AG09319 (cell line): Measurements from ENCODE around the gene SPOCK1.

Source experiments
- DNase-seq: peaks from one replicate; pipeline ENCODE4 v3.0.0-alpha.2; 2010; ENCODE audit warnings: low read depth; ENCODE audit errors: extremely low read depth
- TF ChIP-seq, protein P1 (sequence below): IDR thresholded peaks from 2 replicates; pipeline ENCODE4 v1.5.1; 2011; ENCODE audit warnings: low read depth, mild to moderate bottlenecking, inconsistent platforms, low read length, moderate library complexity

Gene SPOCK1

DNA sequence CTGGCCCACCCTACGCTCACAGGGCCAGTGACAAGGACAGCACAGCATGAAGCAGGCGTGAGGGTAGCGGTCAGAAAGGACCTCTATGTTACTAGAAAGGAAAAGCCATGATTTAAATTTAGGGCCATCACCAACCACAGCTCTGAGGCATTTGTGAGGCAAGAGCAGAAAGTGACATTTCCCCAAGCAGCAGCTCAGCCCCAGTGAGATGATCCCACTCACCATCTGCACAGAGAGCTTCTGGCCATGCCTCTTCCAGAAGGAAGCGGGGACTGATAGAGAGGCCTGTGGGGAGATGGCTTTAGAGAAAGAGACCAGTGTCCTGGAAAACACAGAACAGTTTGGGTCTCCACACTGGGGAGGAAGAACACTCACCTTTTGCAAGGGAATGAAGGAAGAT lies 413.9 kb downstream of the SPOCK1 start:
- no peak for DNase-seq
- TF ChIP-seq, protein P1, sequence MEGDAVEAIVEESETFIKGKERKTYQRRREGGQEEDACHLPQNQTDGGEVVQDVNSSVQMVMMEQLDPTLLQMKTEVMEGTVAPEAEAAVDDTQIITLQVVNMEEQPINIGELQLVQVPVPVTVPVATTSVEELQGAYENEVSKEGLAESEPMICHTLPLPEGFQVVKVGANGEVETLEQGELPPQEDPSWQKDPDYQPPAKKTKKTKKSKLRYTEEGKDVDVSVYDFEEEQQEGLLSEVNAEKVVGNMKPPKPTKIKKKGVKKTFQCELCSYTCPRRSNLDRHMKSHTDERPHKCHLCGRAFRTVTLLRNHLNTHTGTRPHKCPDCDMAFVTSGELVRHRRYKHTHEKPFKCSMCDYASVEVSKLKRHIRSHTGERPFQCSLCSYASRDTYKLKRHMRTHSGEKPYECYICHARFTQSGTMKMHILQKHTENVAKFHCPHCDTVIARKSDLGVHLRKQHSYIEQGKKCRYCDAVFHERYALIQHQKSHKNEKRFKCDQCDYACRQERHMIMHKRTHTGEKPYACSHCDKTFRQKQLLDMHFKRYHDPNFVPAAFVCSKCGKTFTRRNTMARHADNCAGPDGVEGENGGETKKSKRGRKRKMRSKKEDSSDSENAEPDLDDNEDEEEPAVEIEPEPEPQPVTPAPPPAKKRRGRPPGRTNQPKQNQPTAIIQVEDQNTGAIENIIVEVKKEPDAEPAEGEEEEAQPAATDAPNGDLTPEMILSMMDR = no peak

DNA sequence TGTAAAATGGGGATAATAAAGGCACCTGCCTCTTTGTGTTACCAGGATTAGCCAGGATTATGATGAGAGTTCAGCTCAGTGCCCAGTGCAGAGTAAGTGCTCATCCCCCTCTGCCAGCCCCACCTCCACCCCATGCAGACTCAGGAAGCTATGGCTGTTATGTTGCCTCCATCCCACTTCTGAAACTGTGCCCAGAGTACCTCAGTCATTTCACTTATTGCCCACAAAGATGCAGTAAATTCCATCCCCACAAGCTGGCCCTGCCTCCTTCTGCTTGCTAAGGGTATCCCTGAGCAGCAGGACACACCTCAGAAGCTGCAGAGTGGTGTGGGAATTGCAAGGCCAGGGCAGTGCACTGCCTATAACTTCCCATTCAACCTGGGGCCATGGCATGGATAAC lies 415.1 kb downstream of the SPOCK1 start:
- TF ChIP-seq, protein P1 = no peak
- no peak for DNase-seq

DNA sequence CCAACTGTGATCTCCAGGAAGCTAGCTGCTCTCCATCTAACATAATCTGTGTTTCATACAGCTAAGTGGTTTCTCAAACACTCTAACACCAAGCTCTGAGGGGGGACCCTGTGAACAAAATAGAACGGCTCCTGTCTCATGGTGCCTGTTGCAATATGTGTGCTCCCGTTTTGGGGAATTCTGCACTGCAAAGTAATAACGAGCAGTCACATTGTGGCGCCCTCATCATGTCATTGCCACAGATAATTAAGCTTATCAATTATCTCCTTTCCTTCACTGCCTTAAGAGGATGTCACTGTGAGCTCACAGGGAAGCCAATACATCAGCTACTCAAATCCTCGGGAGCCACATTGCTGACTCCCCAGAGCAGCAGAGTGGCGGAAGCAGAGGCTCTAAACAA lies 416.2 kb downstream of the SPOCK1 start:
- no peak for DNase-seq
- TF ChIP-seq, protein P1 = no peak

DNA sequence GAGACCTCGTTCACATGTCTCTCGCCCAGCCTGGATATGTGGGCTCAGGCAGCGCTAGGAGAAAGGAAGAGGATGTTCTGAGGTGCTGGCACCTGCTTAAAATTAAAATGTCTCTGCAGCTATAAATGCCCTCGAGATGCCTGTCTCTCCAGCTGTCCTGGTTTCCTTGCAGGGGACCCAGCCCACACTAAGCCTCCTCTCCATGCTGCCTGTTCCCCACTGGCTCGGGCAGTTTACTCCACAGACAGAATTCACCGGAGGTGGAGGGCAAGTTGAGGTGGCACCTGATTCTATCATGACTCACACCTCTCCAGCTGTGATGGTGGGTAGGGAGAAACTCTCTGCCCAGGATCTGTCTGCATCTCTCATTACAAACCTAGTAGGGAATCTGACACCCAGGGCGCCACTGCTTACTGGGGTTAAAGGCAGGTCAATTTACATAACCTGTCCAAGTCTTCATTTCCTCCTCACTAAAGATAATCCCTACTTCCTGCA lies 420.9 kb downstream of the SPOCK1 start:
- TF ChIP-seq, protein P1 = no peak
- DNase-seq = no peak

DNA sequence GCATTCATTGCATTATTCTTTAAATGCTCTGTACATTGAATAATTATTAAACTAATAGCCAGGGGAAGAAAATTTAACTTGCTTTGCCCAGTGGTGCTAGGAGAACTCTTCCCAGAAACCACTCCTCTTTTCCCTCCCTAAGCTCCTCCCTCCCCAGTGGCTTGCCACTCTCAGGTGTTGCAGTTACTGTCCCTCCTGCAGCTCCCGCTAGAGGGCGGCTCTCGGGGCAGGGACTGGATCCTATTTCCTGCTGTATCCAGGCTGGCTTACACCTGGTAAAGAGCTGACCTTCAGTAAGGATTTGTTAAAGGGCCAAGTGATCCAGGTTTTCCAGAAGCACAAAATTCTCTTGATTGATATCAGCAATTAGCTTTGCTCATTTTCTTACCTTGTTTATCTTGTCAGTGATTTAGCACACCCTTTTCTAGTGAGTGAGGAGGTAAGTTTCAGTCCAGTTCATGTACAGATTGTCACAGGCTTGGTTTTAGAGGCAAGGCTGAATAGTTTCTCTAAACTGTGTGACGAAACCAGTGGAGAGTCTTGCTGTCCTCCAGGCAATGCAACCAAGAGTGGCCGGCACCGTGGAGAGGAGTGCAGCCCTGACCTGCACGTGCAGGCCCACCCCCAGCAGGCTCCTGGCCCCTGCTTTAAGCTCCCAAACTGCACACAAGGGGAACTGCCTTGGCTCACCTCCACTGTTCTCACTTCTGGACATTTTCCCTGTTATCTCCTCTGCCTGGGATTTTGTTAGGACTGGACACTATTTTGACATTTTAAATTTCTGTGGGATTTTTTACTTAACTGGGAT lies 423.8 kb downstream of the SPOCK1 start:
- no peak for DNase-seq
- TF ChIP-seq, protein P1 = peak; percentile 48

DNA sequence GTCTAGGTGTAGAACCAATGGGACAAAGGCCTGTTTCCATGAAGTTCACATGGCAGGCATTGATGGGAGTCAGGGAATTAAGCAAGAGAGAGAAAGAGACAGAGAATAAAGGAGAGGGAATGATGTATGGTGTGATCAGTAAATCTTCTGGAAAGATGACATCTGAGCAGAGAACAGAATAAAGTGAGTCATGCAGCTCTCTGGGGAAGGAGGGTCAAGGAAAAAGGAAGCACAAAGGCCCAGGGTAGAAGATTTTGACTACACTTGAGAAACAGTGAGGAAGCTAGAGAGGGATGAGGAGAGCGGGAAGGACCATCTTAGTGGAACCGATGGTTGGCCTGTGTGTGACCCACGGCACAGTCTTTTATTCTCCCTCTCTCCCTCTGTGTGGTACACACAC lies 425.9 kb downstream of the SPOCK1 start:
- DNase-seq = no peak
- TF ChIP-seq, protein P1 = no peak

DNA sequence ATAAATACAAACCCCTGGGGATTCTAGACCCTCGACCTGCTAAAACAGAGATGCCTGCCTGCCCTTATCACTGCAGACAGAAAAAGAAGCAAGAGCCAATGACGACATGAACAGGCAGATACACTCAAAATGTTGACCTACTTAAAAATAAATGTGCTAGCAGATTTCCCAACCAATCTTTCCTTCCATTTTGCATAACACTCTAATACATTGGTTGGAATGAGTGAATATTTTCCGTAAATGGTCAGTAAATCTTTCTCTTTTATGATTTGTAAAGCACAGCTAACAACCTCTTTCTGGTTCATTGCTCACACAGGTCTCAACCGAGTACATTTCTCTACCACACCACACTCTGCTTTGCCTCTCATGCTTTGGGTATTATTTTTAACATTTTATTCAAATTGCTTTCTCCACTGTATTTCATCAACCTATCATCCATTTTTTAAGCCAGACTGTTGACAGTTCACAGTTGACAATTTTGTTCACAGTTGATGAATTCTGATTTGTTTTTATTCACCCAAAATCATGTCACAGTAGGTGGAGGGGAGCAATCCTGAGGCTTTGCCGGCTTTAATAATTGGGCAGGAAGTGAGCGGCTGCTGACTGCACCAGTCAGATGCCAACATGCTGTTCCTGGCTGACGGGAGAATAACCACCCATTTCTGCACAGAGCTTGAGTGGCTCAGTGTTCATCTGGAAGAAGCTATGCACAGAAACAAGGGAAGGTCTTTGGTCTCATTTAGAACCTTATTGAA lies 426.6 kb downstream of the SPOCK1 start:
- DNase-seq = no peak
- TF ChIP-seq, protein P1 = no peak
